ENCODE measurements around the gene BMP4.

DNA sequence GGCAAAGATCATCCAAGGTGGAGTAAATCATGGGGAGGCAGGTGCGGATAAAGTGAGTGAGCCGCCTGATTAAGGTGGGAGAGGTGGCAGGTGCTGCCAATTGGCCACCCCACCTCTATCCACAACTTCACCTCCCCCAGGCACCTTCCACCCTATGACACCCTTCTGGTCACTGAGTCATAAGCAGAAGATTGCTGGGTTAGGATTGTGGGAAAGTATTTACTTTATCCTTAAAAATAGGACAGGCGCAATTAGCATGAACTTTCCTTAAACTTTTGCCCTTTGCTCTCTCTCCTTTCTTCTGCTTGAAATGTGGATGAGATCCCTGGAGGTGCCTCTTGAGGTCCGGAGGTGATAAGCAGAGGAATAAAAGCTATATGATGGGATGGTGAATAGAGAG is 14.9 kb upstream of the BMP4 start:
- TF ChIP-seq POLR2A (IDR thresholded peaks at IDR 0.05; ENCODE audit: low read depth, low read length) (no peak), POLR2AphosphoS5 (IDR thresholded peaks at IDR 0.05; ENCODE audit: low read depth, low read length) (no peak), TAF1 (IDR thresholded peaks at IDR 0.05; ENCODE audit: borderline replicate concordance, low read depth, low read length) (no peak)

Measured in GM12892 (cell line).